MM.1S (cell line): ENCODE data around the gene LBHD1.

Source experiments
- CTCF ChIP-seq: fragments of 300-600 bp; sonication (generic); IDR thresholded peaks from 2 replicates; pipeline ENCODE4 v1.5.1; 2016; ENCODE audit warnings: antibody characterized with exemption, low read length, mixed read lengths
- EZH2 ChIP-seq: fragments of 300-600 bp; sonication (generic); optimal IDR thresholded peaks from 2 replicates; pipeline ENCODE3; 2017; ENCODE audit warnings: low read depth, mild to moderate bottlenecking, antibody characterized with exemption, low read length, mixed read lengths
- EZH2phosphoT487 ChIP-seq: fragments of 300-600 bp; sonication (generic); IDR thresholded peaks from 2 replicates; pipeline ENCODE4 v1.6.1; 2018; ENCODE audit warnings: antibody characterized with exemption, low read length

GRCh38 chr11:62687508-62688396 lies 15.7 kb upstream of the LBHD1 start:
- TF ChIP-seq CTCF (no peak), EZH2 (no peak), EZH2phosphoT487 (no peak)
